Vagina (tissue), 2 donors: ENCODE results near the gene PPP3R1.

Experiments
- CTCF ChIP-seq, 3 experiments: fragments of 450-650 bp in 2 of 3; fragments of 200-600 bp in 1 of 3; sonication (generic) in 1 of 3; IDR thresholded peaks; one replicate each; pipeline ENCODE4 v1.5.1; 2017 to 2019; ENCODE audit warnings: antibody characterized with exemption in 3 of 3, mild to moderate bottlenecking in 2 of 3, moderate library complexity in 2 of 3
- POLR2A ChIP-seq, 2 donors: fragments of 450-650 bp; IDR thresholded peaks; one replicate each; pipeline ENCODE4 v1.6.1; 2017; ENCODE audit warnings: antibody characterized with exemption in 2 of 2, mild to moderate bottlenecking in 2 of 2, moderate library complexity in 2 of 2

- TF ChIP-seq POLR2A (IDR thresholded peaks at IDR 0.05), result no peak
- TF ChIP-seq CTCF (IDR thresholded peaks at IDR 0.05), result no peak
Measured at GRCh38 chr2:68293755-68294154, 41.4 kb upstream of the PPP3R1 start.
